Natural killer cell treated with Interleukin-12 subunit alpha and Interleukin-12 subunit beta and Interleukin-15 and Interleukin-18, amount 100 ng/mL, for 72 hours (primary cell): ENCODE measurements around the gene TYW5. TPM values are rescaled to one million over a fixed set of nuclear protein-coding genes. Genes with fewer than 3 reads are reported as not detected.

Source experiments
- ATAC-seq, 2 donors: fragments of 150-1000 bp; cut with Tn5 transposase in 1 of 2; sonication (Bioruptor Pico), chemical (Tn5 transposase) in 1 of 2; 2 replicates each; pipeline ENCODE4 v1.10.0; 2021
- DNase-seq: peaks from one replicate; pipeline ENCODE4 v3.0.0; 2022; ENCODE audit warnings: low spot score
- H3K27ac Mint-ChIP-seq, 2 donors: 1 replicate in 1 of 2; 2 replicates in 1 of 2; pipeline ENCODE4 v1.8.0; 2022; ENCODE audit warnings: mixed read lengths in 2 of 2, mild to moderate bottlenecking in 1 of 2, moderate library complexity in 1 of 2
- H3K27me3 Mint-ChIP-seq, 2 donors: 1 replicate in 1 of 2; 2 replicates in 1 of 2; pipeline ENCODE4 v1.8.0; 2022; ENCODE audit warnings: mixed read lengths in 2 of 2
- H3K36me3 Mint-ChIP-seq: one replicate; pipeline ENCODE4 v1.8.0; 2022; ENCODE audit warnings: mixed read lengths
- H3K4me1 Mint-ChIP-seq, 2 donors: 1 replicate in 1 of 2; 2 replicates in 1 of 2; pipeline ENCODE4 v1.8.0; 2022; ENCODE audit warnings: low read depth in 2 of 2, mixed read lengths in 2 of 2, mild to moderate bottlenecking in 1 of 2
- H3K4me3 Mint-ChIP-seq: one replicate; pipeline ENCODE4 v1.8.0; 2022; ENCODE audit warnings: mixed read lengths
- H3K9me3 Mint-ChIP-seq: 2 replicates; pipeline ENCODE4 v1.8.0; 2022; ENCODE audit warnings: mixed read lengths
- total RNA-seq, 2 donors: library from RNA; stranded (reverse); gene quantifications; one replicate each; pipeline ENCODE4 v1.2.3, GENCODE V29; 2022

TYW5 gene
- 10 to 100 TPM; 10.7 to 13.9 TPM for total RNA-seq

GRCh38 chr2:199955339-199956061 is at the start of gene TYW5, which contains the start of gene MAIP1:
Gene TYW5, minus strand, starts transcription at chr2:199955491. Its CDS starts 21 bp downstream, at chr2:199955470.
Gene MAIP1, plus strand, starts transcription at chr2:199955582. Its CDS starts 217 bp downstream, at chr2:199955799.
- Mint-ChIP-seq H3K4me3 (peak within 1 kb of the TSS; percentile 97), H3K27me3 (no peaks in the 10 kb centered on the region), H3K27ac (peak within 1 kb of the TSS; percentile 94 to 96), H3K4me1 (peaks cover 36 to 45% of the 10 kb centered on the region in 2 donors), H3K36me3 (peaks cover 2% of the 10 kb centered on the region), H3K9me3 (no peaks in the 10 kb centered on the region)
- DNase-seq (peak; percentile 82), ATAC-seq (peak; percentile 94 to 95)

GRCh38 chr2:200003444-200003843 is 48.2 kb upstream of the TYW5 start:
- no peak overlapping the region for H3K27ac Mint-ChIP-seq
- H3K36me3 Mint-ChIP-seq = peaks cover 5% of the 10 kb centered on the region
- H3K4me3 Mint-ChIP-seq = no peak overlapping the region
- H3K9me3 Mint-ChIP-seq = peaks cover 3% of the 10 kb centered on the region
- ATAC-seq (no peak), DNase-seq (no peak)
- H3K4me1 Mint-ChIP-seq = no peaks in the 10 kb centered on the region
- H3K27me3 Mint-ChIP-seq = peaks cover 14 to 23% of the 10 kb centered on the region in 2 donors

- DNase-seq = no peak
- Mint-ChIP-seq H3K4me3 (no peak overlapping the region), H3K27ac (no peak overlapping the region), H3K27me3 (peaks cover 14 to 15% of the 10 kb centered on the region in 2 donors), H3K36me3 (peaks cover 5% of the 10 kb centered on the region), H3K9me3 (peaks cover 3% of the 10 kb centered on the region), H3K4me1 (no peaks in the 10 kb centered on the region)
- ATAC-seq = no peak
Observed at GRCh38 chr2:200000444-200001163, 45.3 kb upstream of the TYW5 start.

- peaks cover 8 to 11% of the 10 kb centered on the region in 2 donors for H3K27me3 Mint-ChIP-seq
- no peak for ATAC-seq
- no peak for DNase-seq
- no peaks in the 10 kb centered on the region for H3K4me1 Mint-ChIP-seq
- no peak overlapping the region for H3K4me3 Mint-ChIP-seq
- no peaks in the 10 kb centered on the region for H3K9me3 Mint-ChIP-seq
- H3K36me3 Mint-ChIP-seq = no peaks in the 10 kb centered on the region
- no peak overlapping the region for H3K27ac Mint-ChIP-seq
Observed at GRCh38 chr2:199999166-199999565, 43.9 kb upstream of the TYW5 start.

GRCh38 chr2:199997296-199997695 is 42.0 kb upstream of the TYW5 start:
- no peak for ATAC-seq
- Mint-ChIP-seq H3K27me3 (peaks cover 8 to 18% of the 10 kb centered on the region in 2 donors), H3K4me1 (no peaks in the 10 kb centered on the region), H3K4me3 (no peak overlapping the region), H3K36me3 (no peaks in the 10 kb centered on the region), H3K27ac (no peak overlapping the region), H3K9me3 (no peaks in the 10 kb centered on the region)
- DNase-seq = no peak

- Mint-ChIP-seq H3K27me3 (peaks cover 7 to 13% of the 10 kb centered on the region in 2 donors), H3K9me3 (no peaks in the 10 kb centered on the region), H3K4me1 (no peaks in the 10 kb centered on the region), H3K27ac (no peak overlapping the region), H3K36me3 (no peaks in the 10 kb centered on the region), H3K4me3 (no peak overlapping the region)
- ATAC-seq = no peak
- no peak for DNase-seq
Observed at GRCh38 chr2:199994896-199995295, 39.6 kb upstream of the TYW5 start.

- Mint-ChIP-seq H3K4me3 (no peak overlapping the region), H3K27ac (no peak overlapping the region), H3K36me3 (no peaks in the 10 kb centered on the region), H3K4me1 (no peaks in the 10 kb centered on the region), H3K9me3 (no peaks in the 10 kb centered on the region), H3K27me3 (peaks cover 7 to 13% of the 10 kb centered on the region in 2 donors)
- no peak for DNase-seq
- ATAC-seq = no peak
Observed at GRCh38 chr2:199994371-199994770, 39.1 kb upstream of the TYW5 start.

- Mint-ChIP-seq H3K27me3 (peaks cover 10 to 13% of the 10 kb centered on the region in 2 donors), H3K4me3 (no peak overlapping the region), H3K36me3 (no peaks in the 10 kb centered on the region), H3K27ac (no peak overlapping the region), H3K4me1 (no peaks in the 10 kb centered on the region), H3K9me3 (no peaks in the 10 kb centered on the region)
- ATAC-seq (no peak), DNase-seq (no peak)
Observed at GRCh38 chr2:199992296-199992695, 37.0 kb upstream of the TYW5 start.

- Mint-ChIP-seq H3K4me3 (no peak overlapping the region), H3K27me3 (peaks cover 10 to 13% of the 10 kb centered on the region in 2 donors), H3K4me1 (no peaks in the 10 kb centered on the region), H3K36me3 (no peaks in the 10 kb centered on the region), H3K27ac (no peak overlapping the region), H3K9me3 (no peaks in the 10 kb centered on the region)
- no peak for DNase-seq
- ATAC-seq = no peak
Observed at GRCh38 chr2:199991691-199992090, 36.4 kb upstream of the TYW5 start.

- Mint-ChIP-seq H3K27ac (no peak overlapping the region), H3K27me3 (peaks cover 10 to 13% of the 10 kb centered on the region in 2 donors), H3K4me1 (no peaks in the 10 kb centered on the region), H3K4me3 (no peak overlapping the region), H3K36me3 (no peaks in the 10 kb centered on the region), H3K9me3 (no peaks in the 10 kb centered on the region)
- DNase-seq = no peak
- ATAC-seq = no peak
Observed at GRCh38 chr2:199989822-199990221, 34.5 kb upstream of the TYW5 start.

- H3K27ac Mint-ChIP-seq = no peak overlapping the region
- no peak for ATAC-seq
- H3K4me3 Mint-ChIP-seq = no peak overlapping the region
- DNase-seq = no peak
- H3K9me3 Mint-ChIP-seq = no peaks in the 10 kb centered on the region
- H3K4me1 Mint-ChIP-seq = no peaks in the 10 kb centered on the region
- H3K36me3 Mint-ChIP-seq = no peaks in the 10 kb centered on the region
- H3K27me3 Mint-ChIP-seq = peaks cover 6 to 9% of the 10 kb centered on the region in 2 donors
Observed at GRCh38 chr2:199988151-199988550, 32.9 kb upstream of the TYW5 start.

GRCh38 chr2:199987586-199987985 is 32.3 kb upstream of the TYW5 start:
- no peaks in the 10 kb centered on the region for H3K9me3 Mint-ChIP-seq
- ATAC-seq (no peak), DNase-seq (no peak)
- H3K27me3 Mint-ChIP-seq = peaks cover 4 to 6% of the 10 kb centered on the region in 2 donors
- H3K36me3 Mint-ChIP-seq = no peaks in the 10 kb centered on the region
- H3K4me3 Mint-ChIP-seq = no peak overlapping the region
- H3K4me1 Mint-ChIP-seq = no peaks in the 10 kb centered on the region
- H3K27ac Mint-ChIP-seq = no peak overlapping the region

- Mint-ChIP-seq H3K27ac (no peak overlapping the region), H3K27me3 (peaks cover 0 to 4% of the 10 kb centered on the region in 2 donors), H3K9me3 (no peaks in the 10 kb centered on the region), H3K36me3 (no peaks in the 10 kb centered on the region), H3K4me1 (no peaks in the 10 kb centered on the region), H3K4me3 (no peak overlapping the region)
- DNase-seq (peak; percentile 78), ATAC-seq (peak; percentile 71 to 77)
Observed at GRCh38 chr2:199985625-199986207, 30.4 kb upstream of the TYW5 start.

- no peak overlapping the region for H3K4me3 Mint-ChIP-seq
- no peak overlapping the region for H3K27ac Mint-ChIP-seq
- H3K4me1 Mint-ChIP-seq = peaks cover 3 to 5% of the 10 kb centered on the region in 2 donors
- ATAC-seq (no peak), DNase-seq (no peak)
- no peaks in the 10 kb centered on the region for H3K36me3 Mint-ChIP-seq
- peaks cover 0 to 7% of the 10 kb centered on the region in 2 donors for H3K27me3 Mint-ChIP-seq
- H3K9me3 Mint-ChIP-seq = no peaks in the 10 kb centered on the region
Observed at GRCh38 chr2:199984755-199985154, 29.5 kb upstream of the TYW5 start.
